ENCODE measurements around the gene POLD3.
"Not testable (repeated sequence)": the region's sequence is repeated elsewhere in the genome, so short reads cannot be mapped to it uniquely, and the experiment has no call there.

POLD3 gene

DNA sequence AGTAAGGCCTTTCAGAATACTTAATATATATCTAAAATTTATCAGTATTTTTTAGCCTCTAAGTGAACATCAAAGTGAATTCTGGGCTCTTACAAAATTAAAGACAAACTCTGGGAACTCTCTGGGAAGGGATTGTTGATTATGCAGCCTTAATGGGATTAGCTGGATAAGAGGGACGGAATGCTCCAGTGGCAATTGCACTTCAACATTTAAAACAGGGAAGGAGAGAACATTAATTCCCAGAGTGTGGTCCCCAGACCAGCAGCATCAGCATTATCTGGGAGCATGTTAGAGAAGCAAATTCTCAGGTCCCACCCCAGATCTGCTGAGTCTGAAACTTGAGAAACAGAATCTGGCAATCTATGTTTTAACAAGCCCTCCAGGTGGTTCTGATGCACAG is 46.5 kb downstream of the POLD3 start:
- DNase-seq (ENCODE audit: low read depth) = no peak

DNA sequence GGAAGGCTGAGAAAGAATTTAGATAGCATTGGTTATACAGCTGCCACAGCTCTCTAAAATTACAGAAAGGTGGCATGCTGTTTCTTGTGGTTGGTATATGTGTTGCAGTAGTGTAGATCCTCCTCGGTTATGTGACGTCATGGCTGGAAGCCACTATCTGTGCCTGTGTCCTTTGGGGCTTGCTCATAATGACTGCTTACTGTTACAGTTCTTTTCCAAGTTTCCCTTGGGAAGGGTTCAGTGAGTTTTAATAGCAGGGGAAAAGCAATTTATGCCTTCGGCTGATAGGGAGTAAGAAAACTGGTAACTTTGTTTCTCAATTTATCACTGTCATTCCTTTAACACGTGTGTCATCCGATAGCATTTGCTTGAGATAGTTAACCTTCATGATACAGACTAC is 47.2 kb downstream of the POLD3 start:
- no peak for DNase-seq (ENCODE audit: low read depth)

DNA sequence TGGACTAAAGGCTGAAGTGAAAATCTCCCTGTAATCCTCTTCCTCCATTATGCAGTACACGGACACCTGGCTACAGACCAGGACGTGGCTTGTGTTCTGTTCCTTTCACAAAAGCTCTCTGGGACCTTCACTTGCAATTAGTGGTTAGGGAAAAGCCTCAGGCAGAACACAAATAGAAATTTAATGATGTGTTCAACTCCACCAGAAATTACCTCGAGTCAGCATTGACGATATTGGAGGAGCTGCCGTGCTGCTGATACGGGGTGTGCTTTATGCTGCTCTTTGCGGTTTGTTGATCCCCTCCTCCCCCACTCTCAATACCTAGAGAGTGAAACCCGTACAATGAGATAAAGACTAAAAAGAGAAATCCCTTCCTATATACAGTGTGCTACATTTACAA is 48.9 kb downstream of the POLD3 start:
- DNase-seq (ENCODE audit: low read depth) = no peak

DNA sequence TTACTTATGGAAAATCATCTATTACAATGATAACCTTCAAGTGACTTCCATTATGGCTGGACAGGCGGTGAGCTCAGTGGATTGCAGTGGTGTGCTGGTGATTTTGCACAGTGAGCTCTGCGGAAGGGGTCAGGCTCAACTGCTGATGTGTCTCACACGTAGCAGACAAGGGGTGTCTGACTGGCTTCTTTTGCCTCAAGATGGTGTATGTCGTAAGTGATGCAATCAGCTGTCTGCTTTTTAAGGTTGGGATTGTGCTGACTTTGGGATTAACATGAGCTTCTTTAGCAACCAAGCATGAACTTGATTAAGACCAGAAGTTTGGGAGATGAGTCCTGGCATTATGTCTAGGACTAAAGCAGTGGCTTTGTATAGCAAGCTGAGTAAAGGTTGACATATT is 49.5 kb downstream of the POLD3 start:
- no peak for DNase-seq (ENCODE audit: low read depth)

DNA sequence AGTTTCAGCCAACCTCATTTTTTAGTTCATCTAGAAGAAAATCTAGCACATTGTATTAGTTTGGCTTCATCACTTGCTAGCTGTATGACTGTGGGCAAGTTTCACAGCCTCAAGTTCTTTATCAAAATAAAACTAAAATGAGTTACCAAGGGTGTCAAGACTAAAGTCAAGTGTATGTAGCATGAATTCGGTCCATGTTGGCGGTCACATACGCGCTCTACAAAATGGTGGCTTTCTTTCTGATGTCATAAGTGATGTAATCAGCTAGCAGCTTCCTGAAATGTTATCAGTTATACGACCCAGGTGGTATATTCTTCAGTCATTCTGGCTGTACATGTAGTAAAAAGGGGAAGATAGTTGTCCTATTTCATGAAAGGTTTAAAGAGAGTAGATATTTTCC is 50.5 kb downstream of the POLD3 start:
- DNase-seq (ENCODE audit: low read depth) = no peak

DNA sequence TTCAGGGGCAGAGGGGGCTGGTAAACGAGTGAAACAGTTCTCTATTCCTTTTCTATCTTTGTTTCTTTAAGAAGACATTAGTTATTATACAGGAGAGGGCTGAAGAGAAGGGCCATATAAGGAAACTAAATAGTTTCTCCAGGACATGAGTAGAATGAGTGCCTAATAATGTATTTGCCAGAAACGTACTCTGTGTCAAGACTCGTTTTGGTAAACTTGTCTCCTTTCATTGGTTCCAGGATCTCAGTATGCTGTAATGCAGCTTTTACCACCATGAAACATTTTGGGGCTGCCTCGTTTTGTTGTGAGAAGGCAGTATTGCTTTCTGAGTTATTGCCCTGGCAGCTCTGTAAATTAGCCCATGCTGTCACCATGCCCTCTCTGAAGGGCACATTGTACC is 51.7 kb downstream of the POLD3 start:
- no peak for DNase-seq (ENCODE audit: low read depth)

DNA sequence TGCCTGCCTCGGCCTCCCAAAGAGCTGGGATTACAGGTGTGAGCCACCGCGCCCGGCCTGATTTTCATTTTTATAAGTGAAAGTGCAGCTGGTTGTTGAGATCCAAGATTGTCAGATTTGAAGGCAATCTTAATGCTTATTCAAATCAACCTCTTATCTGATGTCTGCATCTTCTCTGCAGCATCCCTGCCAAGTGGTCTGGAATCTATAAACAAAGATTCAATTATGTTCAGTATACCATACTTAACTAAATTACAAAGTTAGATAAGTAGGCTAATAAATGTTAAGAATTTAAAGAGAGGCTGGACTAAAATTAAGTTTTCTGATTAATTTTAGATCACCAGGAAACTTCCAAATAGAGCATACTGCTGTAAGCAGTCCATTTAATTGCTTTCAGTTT is 53.8 kb downstream of the POLD3 start:
- no peak for DNase-seq (ENCODE audit: low read depth)

DNA sequence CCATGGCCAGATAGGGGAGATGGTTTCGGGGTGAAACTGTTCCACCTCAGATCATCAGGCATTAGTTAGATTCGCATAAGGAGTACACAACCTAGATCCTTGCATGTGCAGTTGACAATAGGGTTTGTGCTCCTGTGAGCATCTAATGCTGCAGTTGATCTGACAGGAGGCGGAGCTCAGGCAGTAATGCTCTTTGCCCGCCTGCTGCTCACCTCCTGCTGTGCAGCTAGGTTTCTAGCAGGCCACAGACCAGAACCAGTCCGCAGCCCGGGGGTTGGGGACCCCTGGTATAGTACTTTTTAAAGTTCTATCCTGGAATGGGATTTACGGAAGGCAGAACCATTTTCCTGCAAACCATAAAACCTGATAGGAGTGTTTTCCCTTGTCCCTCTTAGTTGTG is 54.6 kb downstream of the POLD3 start:
- DNase-seq (ENCODE audit: low read depth) = no peak

DNA sequence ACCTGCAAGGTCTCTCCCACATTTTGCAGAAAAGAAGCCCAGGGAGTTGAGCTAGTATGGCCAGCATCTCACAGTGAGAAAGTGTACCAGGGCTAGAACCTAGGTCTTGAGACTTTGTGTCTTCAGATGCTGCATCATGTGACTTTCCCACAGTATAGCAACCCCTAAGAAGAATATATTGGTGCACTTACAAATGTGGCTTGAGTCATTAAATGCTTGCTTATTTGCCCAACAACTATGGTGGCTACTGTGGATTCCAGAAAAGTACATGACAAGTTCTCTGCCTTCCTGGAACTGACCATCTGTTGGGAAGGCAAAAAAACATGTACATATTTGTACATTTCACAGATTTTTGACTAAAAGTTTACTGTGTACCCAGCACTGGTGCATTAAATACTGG is 55.0 kb downstream of the POLD3 start:
- no peak for DNase-seq (ENCODE audit: low read depth)

DNA sequence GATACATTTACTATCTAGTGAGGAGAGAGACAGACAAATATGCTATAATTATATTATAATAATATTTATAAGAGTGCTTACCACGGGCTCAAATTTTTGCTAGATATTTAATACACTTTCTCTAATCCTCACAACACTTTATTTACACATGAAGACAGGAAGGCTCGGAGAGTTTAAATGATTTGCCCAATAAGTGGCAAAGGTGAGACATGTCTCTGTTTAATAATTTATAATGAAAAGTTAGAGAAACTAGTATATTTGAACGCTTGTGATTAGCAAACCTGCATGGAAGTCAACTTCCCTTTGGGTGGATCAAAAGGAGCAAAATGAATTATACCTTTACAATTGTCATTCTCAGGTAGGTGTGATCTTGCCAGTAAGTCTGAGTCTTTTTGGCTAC is 55.4 kb downstream of the POLD3 start:
- no peak for DNase-seq (ENCODE audit: low read depth)

DNA sequence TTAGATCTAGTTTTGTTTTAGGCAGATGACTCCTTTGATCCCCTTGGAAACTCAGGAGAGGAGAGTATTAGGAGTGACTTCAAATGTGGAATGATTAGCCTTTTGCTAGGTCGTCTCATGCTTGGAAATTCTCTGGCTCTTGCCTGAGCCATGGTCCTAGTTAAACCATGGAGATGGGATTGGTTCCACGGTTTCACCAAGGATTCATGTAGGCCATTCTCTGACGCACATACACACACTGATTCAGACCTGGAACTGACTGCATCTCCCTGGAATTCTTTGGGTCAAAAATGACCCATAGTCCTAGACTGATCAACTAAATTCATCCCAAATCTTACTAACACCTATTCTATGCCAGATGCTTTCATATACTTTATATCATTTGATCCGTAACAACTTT is 56.5 kb downstream of the POLD3 start:
- no peak for DNase-seq (ENCODE audit: low read depth)

DNA sequence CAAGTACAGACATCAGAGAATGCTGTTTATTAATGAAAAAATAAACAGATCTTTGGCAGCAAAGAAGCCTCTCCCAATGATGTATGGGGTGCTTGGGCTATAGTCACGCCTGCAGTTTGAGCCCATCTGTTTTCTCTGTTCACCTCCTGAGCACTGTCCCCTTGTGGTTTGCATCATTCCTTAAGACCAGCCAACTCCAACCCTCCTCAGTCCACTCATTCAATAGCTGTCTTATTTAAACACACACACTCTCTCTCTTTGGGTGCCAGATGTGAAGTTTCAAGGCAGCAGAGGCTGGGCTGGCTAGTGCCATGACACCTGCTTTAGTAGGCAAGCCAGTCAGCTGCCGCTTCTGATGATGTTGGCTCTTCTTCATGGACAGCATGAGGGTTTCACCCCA is 58.1 kb downstream of the POLD3 start:
- DNase-seq (ENCODE audit: low read depth) = no peak

DNA sequence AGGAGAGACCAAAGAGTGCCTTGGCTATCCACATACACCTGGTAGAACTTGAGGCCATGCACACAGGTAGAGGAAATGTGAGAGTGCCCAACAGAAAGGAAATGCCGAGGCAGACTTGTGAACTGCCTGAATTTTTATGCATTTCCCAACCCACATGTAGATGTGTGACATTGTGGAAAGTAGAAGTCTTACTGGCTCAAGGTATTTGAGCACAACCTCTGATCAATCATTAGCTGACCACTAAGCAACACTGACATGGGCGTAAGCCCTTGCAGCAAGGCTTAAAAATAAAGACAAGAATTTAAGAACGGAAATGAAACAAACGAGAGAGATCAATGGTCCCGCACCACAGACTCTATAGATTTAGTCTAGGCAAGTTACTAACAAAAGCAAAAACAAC is 62.6 kb downstream of the POLD3 start:
- DNase-seq (ENCODE audit: low read depth) = no peak

DNA sequence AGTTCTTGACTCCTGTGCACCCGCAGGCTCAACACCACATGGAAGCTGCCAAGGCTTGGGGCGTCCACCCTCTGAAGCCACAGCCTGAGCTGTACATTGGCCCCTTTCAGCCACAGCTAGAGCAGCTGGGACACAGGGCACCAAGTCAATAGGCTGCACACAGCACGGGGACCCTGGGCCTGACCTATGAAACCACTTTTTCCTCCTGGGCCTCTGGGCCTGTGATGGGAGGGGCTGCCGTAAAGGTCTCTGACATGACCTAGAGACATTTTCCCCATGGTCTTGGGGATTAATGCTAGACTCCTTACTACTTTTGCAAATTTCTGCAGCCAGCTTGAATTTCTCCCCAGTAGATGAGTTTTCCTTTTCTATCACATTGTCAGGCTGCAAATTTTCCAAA is 66.7 kb downstream of the POLD3 start:
- DNase-seq (ENCODE audit: low read depth) = not testable (repeated sequence)

DNA sequence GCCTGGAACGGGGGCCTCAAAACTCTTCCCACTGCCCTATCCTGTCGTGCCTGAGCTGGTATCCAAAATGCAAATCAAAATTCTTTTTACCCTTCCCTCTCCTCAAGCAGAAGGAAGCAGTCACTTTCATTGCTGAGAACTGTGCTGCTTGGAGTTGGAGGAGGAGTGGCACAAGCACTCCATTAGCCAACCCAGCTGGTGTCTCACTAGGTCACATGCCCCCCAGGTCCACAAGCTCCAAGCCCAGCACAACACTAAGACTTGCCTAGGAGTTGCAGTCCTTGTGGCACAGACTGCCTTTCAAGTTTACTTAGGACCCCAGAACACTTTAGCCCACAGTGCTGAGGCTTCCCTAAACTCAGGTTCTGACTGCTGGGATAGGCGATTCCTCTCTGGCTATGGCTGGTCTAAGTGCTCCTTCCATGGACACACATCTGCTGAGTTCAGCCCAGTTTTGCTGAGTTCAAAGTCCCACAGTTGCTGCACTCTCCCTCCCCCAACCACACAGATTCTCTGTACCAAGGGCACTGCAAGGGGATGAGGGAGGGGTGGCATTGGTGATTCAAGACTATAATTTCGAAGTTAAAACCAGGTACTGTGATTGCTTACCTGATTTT is 70.2 kb downstream of the POLD3 start:
- DNase-seq (ENCODE audit: low read depth) = no peak

DNA sequence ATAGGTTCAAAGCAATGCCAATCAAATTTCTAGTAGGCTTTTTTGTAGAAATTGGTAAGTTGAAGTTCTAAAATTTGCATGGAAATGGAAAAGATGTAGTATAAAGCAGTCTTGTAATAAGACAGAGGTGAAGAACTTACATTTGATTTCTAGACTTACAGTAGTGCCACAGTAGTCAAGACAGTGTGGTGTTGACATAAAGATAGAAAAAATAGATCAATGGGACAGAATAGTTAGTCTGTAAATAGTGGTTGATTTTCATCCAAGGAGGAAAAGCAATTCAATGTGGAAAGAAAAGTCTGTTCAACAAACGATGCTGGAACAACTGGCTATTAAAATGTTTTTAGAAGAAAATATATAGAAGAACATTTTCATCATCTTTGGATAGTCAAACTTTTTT is 70.9 kb downstream of the POLD3 start:
- DNase-seq (ENCODE audit: low read depth) = no peak

DNA sequence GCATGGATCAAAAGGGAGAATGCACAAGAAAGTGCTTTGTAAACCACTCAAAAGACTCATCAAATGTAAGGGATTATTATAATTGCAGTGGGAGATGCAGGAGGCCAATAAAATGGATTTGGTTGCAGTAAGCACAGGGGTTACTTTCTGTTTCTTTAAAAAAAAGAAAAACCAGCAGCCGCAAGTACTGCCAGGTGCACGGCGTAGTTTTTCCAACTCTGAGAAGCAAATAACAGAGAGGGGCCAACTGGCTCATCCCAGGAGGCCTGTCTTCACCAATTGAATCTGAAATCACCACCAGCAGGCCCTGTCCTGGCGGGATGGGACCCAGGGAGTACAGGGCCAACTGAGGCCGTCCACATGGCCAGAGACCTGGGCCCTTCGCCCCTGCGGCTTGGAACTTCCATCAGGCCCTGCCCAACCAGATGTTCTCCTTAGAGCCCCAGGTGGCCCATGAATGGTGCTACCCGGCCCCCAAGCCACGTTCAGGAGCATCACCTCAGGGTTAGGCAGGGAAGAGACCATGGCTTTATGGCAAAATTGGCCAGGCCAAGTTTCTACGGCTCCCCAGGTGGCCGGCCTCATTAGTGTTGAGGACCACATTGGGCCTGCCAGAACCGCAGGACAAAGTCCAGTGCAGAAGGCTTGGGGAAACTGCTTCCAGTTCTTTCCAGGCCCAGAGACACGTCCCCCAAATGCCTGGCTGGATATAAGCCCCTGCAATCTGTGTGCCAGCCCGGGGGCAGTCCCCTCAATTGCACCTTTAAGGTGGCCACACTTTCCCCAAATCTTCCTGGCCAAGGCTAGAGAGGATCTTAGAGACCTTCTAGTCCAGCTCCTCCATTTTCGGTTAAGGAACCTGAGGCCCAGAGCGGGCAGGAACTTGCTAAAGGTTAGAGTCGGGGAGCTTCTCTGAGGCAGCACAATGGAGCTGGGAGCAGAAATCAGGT is 77.1 kb downstream of the POLD3 start:
- no peak for DNase-seq (ENCODE audit: low read depth)

DNA sequence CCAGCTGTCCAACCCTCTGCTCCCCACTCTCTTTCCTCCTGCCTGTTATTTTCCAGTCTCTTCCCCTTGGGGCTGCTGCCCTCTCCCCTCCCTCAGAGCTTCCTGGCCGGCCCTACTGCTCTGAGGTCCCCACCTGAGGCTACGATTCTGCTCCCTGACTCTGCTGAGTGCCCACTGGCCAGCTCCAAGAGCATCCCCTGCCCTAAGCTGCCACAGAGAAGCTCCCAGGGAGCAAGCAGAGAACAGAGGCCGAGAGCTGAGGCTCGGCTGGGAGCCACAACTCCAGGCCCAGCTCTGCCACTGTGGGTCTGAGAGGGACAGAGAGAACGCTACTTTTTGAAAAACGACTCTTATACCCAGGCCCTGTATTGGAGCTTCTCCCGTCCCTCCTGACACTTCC is 77.8 kb downstream of the POLD3 start:
- no peak for DNase-seq (ENCODE audit: low read depth)

DNA sequence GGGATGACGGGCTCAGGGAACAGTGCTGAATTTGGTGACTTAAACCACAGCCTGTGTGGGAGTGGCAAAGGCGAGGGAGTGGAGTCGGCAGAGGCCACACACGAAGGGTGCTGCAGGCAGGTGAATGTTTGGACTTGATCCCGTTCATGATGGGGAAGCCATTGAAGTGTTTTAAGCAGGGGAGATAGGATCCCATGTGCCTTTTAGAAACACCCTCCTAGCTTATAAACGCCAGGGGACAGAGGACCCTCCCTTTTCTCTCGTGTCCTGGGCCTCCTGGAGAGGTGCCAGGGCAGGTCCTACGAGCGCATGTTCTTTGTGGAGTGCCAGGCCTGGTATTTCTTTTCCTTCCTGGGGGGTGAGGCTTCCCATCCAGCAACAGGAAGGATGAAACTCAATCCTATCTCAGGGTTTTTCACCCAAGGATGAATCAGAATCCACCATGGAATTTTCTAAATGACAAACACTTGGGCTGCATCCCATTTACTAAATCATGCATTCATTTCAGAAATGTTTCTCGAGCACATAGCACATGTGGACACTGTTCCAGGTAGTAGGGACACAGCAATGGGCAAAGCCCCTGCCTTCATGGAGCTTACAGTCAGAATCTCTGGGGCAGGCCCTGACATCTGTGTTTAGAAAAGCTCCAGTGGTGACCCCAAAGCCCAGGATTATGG is 79.3 kb downstream of the POLD3 start:
- DNase-seq (ENCODE audit: low read depth) = no peak

DNA sequence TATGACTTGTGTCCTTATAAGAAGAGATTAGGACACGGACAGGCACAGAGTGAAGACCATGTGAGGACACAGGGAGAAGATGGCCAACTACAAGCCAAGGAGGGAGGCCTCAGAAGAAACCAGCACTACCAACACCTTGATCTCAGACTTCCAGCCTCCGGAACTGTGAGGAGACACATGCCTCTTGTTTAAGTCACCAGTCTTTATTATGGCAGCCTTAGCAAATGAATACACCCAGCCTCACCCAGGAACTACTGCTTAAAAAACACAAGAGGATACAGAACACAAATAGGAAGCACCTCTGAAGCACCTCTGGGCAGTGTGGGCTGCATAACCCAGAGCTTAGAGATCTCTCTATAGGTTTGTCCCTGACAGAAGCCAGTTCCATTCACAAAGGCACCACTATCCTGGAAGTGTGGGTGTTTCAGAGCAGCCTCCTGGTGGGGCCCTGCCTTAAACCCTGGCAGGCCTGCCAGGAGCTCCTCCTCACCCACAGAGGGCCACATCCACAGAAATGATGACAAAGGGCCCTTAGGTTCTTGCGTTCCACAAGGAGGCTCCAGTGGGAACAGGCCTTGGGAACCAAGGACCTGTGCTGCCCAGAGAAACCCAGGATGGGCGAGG is 80.1 kb downstream of the POLD3 start:
- no peak for DNase-seq (ENCODE audit: low read depth)

DNA sequence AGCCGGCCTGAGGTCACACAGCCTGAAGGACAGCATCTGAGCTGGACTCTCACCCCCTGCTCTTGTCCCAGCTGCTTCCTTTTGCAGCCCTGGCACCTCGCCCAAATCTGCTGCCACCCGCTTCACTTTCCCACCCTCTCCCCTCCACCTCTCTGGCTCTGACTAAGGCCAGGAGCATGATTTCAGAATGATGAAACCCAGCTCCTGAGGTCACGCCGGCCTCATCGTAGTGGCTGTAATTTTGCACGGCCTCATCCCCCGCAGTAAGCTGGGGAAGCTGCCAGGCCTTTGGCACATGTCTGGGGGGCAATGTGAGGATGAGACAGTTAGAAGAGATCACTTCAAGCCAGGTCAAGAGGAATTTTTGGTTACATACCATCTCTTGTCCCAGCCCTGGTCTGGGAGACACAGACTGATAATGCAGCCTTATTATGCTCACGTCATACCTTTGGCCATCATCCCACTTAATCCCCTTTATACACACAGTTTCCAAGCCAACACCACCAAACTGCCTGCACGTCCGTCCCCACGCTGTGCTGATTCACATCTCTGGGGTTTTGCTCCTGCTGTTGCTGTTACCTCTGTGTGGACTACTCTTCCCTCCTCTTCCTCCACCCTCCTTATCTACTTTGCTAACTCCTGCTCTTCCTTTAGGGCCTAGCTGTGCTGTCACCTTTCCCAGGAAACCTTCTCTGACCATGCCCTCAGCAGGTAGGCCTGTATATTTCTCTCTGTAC is 80.7 kb downstream of the POLD3 start:
- no peak for DNase-seq (ENCODE audit: low read depth)
